A549 (cell line): ENCODE measurements around the gene PIP5K1B.

Experiments
- CHD2 ChIP-seq: fragments of 150-350 bp; IDR thresholded peaks from 2 replicates; pipeline ENCODE4 v1.6.1; 2014; ENCODE audit warnings: low read length; ENCODE audit not compliant: partially characterized antibody
- CHD4 ChIP-seq: fragments of 200-600 bp; sonication (generic); IDR thresholded peaks from 2 replicates; pipeline ENCODE4 v1.6.1; 2016; ENCODE audit warnings: antibody characterized with exemption, mild to moderate bottlenecking, borderline replicate concordance
- CTCF ChIP-seq: fragments of >200 bp; sonication (Bioruptor Twin); formaldehyde crosslinking; IDR thresholded peaks from 3 replicates; pipeline ENCODE4 v1.5.1; 2016
- JUN ChIP-seq, 2 experiments: fragments of >200 bp; sonication (Bioruptor Twin); formaldehyde crosslinking; IDR thresholded peaks; 2 replicates in 1 of 2; 3 replicates in 1 of 2; pipeline ENCODE4 v1.6.1; 2016 to 2017
- POLR2A ChIP-seq: IDR thresholded peaks from 2 replicates; pipeline ENCODE4 v1.6.1; 2012; ENCODE audit warnings: mild to moderate bottlenecking, low read length
- TF ChIP-seq, protein P1 (sequence below): fragments of 200-600 bp; sonication (generic); IDR thresholded peaks from 2 replicates; pipeline ENCODE4 v1.6.1; 2016; ENCODE audit warnings: antibody characterized with exemption, mild to moderate bottlenecking, moderate library complexity

DNA sequence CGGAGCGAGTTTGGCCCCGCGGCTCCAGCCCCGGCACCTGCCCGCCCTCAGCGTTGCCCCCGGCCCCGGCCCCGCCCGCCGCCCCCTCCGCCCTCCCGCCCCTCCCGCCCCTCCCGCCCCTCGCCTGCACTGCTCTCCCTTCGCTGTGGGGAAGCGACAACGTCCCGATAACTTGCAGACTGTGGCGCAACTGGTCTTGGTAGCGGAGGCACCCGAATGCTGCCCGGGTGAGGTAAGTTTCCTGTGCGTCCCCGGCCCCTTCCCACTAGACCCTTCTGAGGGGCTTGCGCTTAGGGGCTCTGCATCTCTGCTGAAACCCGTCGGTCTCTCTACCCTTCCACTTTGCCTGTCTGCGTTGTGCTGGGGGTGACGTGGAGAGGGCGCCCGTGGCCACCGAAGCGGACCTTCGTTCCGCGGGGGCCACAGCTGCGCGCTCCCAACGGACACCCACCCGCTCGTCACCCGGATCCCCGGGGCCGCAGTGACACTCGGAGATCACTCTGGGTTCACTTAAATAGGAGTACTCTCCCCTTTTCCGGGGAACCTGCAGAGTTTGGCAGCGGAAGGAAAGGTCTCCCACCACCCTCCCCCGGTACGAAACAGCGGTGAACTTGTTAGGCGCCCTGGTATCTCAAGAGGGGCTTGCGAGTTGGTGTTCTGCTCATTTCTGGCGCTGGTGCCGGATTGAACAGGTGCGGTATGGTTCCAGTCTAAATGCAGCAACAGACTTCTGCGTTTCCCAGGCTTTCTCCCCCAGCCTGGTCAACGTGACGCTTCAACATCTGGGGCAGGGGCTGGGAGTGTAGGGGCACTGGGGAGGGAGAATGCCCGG, 707 bp downstream of the PIP5K1B start:
- TF ChIP-seq CTCF: no peak
- no peak for TF ChIP-seq POLR2A
- TF ChIP-seq, protein P1, sequence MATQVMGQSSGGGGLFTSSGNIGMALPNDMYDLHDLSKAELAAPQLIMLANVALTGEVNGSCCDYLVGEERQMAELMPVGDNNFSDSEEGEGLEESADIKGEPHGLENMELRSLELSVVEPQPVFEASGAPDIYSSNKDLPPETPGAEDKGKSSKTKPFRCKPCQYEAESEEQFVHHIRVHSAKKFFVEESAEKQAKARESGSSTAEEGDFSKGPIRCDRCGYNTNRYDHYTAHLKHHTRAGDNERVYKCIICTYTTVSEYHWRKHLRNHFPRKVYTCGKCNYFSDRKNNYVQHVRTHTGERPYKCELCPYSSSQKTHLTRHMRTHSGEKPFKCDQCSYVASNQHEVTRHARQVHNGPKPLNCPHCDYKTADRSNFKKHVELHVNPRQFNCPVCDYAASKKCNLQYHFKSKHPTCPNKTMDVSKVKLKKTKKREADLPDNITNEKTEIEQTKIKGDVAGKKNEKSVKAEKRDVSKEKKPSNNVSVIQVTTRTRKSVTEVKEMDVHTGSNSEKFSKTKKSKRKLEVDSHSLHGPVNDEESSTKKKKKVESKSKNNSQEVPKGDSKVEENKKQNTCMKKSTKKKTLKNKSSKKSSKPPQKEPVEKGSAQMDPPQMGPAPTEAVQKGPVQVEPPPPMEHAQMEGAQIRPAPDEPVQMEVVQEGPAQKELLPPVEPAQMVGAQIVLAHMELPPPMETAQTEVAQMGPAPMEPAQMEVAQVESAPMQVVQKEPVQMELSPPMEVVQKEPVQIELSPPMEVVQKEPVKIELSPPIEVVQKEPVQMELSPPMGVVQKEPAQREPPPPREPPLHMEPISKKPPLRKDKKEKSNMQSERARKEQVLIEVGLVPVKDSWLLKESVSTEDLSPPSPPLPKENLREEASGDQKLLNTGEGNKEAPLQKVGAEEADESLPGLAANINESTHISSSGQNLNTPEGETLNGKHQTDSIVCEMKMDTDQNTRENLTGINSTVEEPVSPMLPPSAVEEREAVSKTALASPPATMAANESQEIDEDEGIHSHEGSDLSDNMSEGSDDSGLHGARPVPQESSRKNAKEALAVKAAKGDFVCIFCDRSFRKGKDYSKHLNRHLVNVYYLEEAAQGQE: no peak
- TF ChIP-seq JUN (IDR thresholded peaks at IDR 0.05): no peak
- no peak for TF ChIP-seq CHD2
- TF ChIP-seq CHD4: no peak
